Stimulated activated CD4-positive, alpha-beta T cell treated with anti-CD3 and anti-CD28 coated beads, Interleukin-4, amount 100 ng/mL, for 24 hours (primary cell): ENCODE data around the gene TMEFF1.

Source experiments
- DNase-seq: peaks from one replicate; pipeline ENCODE4 v3.0.0-alpha.2; 2020

TMEFF1 gene

GRCh38 chr9:100626949-100627348 lies 154.0 kb downstream of the TMEFF1 start:
- DNase-seq: no peak
